ENCODE results near the gene ZNF787. TPM values are rescaled to one million over a fixed set of nuclear protein-coding genes. Genes with fewer than 3 reads are reported as not detected.

The ZNF787 gene
- total RNA-seq, 1 experiment from 2014 or later = 111 TPM

DNA sequence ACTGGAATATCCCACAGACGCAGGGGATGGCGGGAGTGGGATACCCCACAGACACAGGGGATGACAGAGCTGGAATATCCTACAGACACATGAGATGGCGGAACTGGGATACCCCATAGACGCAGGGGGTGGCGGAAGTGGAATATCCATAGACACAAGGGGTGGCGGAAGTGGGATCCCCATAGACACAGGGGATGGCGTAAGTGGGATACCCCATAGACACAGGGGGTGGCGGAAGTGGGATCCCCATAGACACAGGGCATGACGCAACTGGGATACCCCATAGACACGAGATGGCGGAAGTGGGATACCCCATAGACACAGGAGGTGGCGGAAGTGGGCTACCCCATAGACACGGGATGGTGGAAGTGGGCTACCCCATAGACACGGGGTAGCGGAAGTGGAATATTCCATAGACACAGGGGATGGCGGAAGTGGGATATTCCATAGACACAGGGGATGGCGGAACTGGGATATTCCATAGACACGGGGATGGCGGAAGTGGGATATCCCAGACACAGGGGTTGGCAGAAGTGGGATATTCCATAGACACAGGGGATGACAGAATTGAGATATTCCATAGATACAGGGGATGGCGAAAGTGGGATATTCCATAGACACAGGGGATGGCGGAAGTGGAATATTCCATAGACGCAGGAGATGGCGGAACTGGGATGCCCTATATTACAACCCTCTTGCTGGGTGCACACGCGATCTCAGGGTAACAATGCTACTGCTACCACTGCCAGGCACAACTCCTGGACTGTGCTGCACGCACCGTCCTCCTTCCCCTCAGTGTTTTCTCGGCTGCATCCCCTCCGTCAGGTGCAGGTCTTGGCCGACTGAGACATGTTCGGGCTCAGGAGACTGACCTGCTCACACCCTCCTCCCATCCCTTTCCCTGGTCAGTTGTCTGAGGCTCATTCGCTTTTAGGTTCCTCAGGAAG lies 28.1 kb downstream of the ZNF787 start:
- Histone ChIP-seq H3K9ac (ENCODE audit: low read length) (no peak overlapping the region), H3K36me3 (ENCODE audit: low read depth, low read length) (peaks cover 33% of the 10 kb centered on the region), H3K79me2 (ENCODE audit: low read length) (peaks cover 74% of the 10 kb centered on the region), H3K9me2 (replicated peaks; ENCODE audit: low read length) (no peaks in the 10 kb centered on the region), H3K4me1 (ENCODE audit: insufficient read depth, low read length) (no peaks in the 10 kb centered on the region), H3K9me3 (ENCODE audit: low read length) (no peaks in the 10 kb centered on the region), H3K4me3 (ENCODE audit: low read length) (no peak overlapping the region), H4K20me1 (ENCODE audit: low read length) (peaks cover 29% of the 10 kb centered on the region), H3F3A (ENCODE audit: low read length, unreplicated experiment) (no peaks in the 10 kb centered on the region), H3K27me3 (ENCODE audit: low read length) (no peaks in the 10 kb centered on the region), H3K27ac (ENCODE audit: low read length) (no peak overlapping the region), H3K4me2 (ENCODE audit: low read length) (no peak overlapping the region), H2AFZ (ENCODE audit: low read length) (no peak overlapping the region)
- DNase-seq (no peak), ATAC-seq (no peak)
- TF ChIP-seq EZH2phosphoT487 (IDR thresholded peaks at IDR 0.05; ENCODE audit: borderline replicate concordance, low read length) = no peak
- intact Hi-C loops (cut with micrococcal nuclease) = no loop called here
- ChIA-PET POLR2A (ENCODE audit: unreplicated experiment) (no interaction called here), CTCF (no interaction called here)
- BruUV-seq (replicated peaks) = no TSS peak

- peaks cover 66% of the 10 kb centered on the region for H3K79me2 ChIP-seq (ENCODE audit: low read length)
- H2AFZ ChIP-seq (ENCODE audit: low read length) = no peak overlapping the region
- no peak overlapping the region for H3K4me2 ChIP-seq (ENCODE audit: low read length)
- ChIA-PET POLR2A (ENCODE audit: unreplicated experiment) (no interaction called here), CTCF (no interaction called here)
- no peaks in the 10 kb centered on the region for H3K9me3 ChIP-seq (ENCODE audit: low read length)
- TF ChIP-seq CTCF (conservative IDR thresholded peaks at IDR 0.05; ENCODE audit: low read depth, low read length) (no peak), EZH2phosphoT487 (IDR thresholded peaks at IDR 0.05; ENCODE audit: borderline replicate concordance, low read length) (no peak), EZH2 (IDR thresholded peaks at IDR 0.05; ENCODE audit: low read length, unreplicated experiment) (no peak)
- H3K36me3 ChIP-seq (ENCODE audit: low read depth, low read length) = peaks cover 24% of the 10 kb centered on the region
- ATAC-seq (no peak), DNase-seq (no peak)
- no peaks in the 10 kb centered on the region for H3F3A ChIP-seq (ENCODE audit: low read length, unreplicated experiment)
- intact Hi-C loops (cut with micrococcal nuclease) = no loop called here
- peaks cover 29% of the 10 kb centered on the region for H4K20me1 ChIP-seq (ENCODE audit: low read length)
- no peak overlapping the region for H3K4me3 ChIP-seq (ENCODE audit: low read length)
- H3K27me3 ChIP-seq (ENCODE audit: low read length) = no peaks in the 10 kb centered on the region
- H3K9me2 ChIP-seq (replicated peaks; ENCODE audit: low read length) = no peaks in the 10 kb centered on the region
- H3K9ac ChIP-seq (ENCODE audit: low read length) = no peak overlapping the region
- H3K4me1 ChIP-seq (ENCODE audit: insufficient read depth, low read length) = no peaks in the 10 kb centered on the region
- no peak overlapping the region for H3K27ac ChIP-seq (ENCODE audit: low read length)
- no TSS peak for BruUV-seq (replicated peaks)
Measured at GRCh38 chr19:56091751-56092546, 29.1 kb downstream of the ZNF787 start.

- TF ChIP-seq EZH2 (IDR thresholded peaks at IDR 0.05; ENCODE audit: low read length, unreplicated experiment) (no peak), EZH2phosphoT487 (IDR thresholded peaks at IDR 0.05; ENCODE audit: borderline replicate concordance, low read length) (no peak), CTCF (conservative IDR thresholded peaks at IDR 0.05; ENCODE audit: low read depth, low read length) (no peak)
- Histone ChIP-seq H3F3A (ENCODE audit: low read length, unreplicated experiment) (no peaks in the 10 kb centered on the region), H3K27me3 (ENCODE audit: low read length) (no peaks in the 10 kb centered on the region), H3K9me3 (ENCODE audit: low read length) (no peaks in the 10 kb centered on the region), H3K9me2 (replicated peaks; ENCODE audit: low read length) (no peaks in the 10 kb centered on the region), H3K4me3 (ENCODE audit: low read length) (no peak overlapping the region), H4K20me1 (ENCODE audit: low read length) (peaks cover 35% of the 10 kb centered on the region), H3K27ac (ENCODE audit: low read length) (no peak overlapping the region), H2AFZ (ENCODE audit: low read length) (no peak overlapping the region), H3K79me2 (ENCODE audit: low read length) (peaks cover 64% of the 10 kb centered on the region), H3K36me3 (ENCODE audit: low read depth, low read length) (peaks cover 23% of the 10 kb centered on the region), H3K4me1 (ENCODE audit: insufficient read depth, low read length) (no peaks in the 10 kb centered on the region), H3K4me2 (ENCODE audit: low read length) (no peak overlapping the region), H3K9ac (ENCODE audit: low read length) (no peak overlapping the region)
- intact Hi-C loops (cut with micrococcal nuclease) = no loop called here
- ChIA-PET CTCF (no interaction called here), POLR2A (ENCODE audit: unreplicated experiment) (no interaction called here)
- DNase-seq = peak; percentile 19
- BruUV-seq (replicated peaks) = no TSS peak
- peak; percentile 31 for ATAC-seq
Measured at GRCh38 chr19:56091066-56091490, 30.0 kb downstream of the ZNF787 start.

All from PC-3 (cell line).